Progenitor cell of endocrine pancreas (in vitro differentiated cells): ENCODE data around the gene MRTFA. TPM values are rescaled to one million over a fixed set of nuclear protein-coding genes. Genes with fewer than 3 reads are reported as not detected.
"Not testable (repeated sequence)": the region's sequence is repeated elsewhere in the genome, so short reads cannot be mapped to it uniquely, and the experiment has no call there.

ENCODE experiments used
- DNase-seq: peaks from one replicate; pipeline ENCODE4 v3.0.0; 2021; ENCODE audit warnings: low spot score; ENCODE audit not compliant: unreplicated experiment
- H3K27ac Mint-ChIP-seq: 2 replicates; pipeline ENCODE4 v1.8.0; 2021; ENCODE audit warnings: mild to moderate bottlenecking, moderate library complexity, mixed read lengths
- H3K27me3 Mint-ChIP-seq: 2 replicates; pipeline ENCODE4 v1.8.0; 2021; ENCODE audit warnings: mixed read lengths
- H3K36me3 Mint-ChIP-seq: 2 replicates; pipeline ENCODE4 v1.8.0; 2022; ENCODE audit warnings: mixed read lengths; ENCODE audit not compliant: insufficient read depth
- H3K4me1 Mint-ChIP-seq: 2 replicates; pipeline ENCODE4 v1.8.0; 2021; ENCODE audit warnings: low read depth, mixed read lengths
- H3K4me3 Mint-ChIP-seq: 2 replicates; pipeline ENCODE4 v1.8.0; 2021; ENCODE audit warnings: low read depth, mild to moderate bottlenecking, moderate library complexity, mixed read lengths
- H3K9me3 Mint-ChIP-seq: 2 replicates; pipeline ENCODE4 v1.8.0; 2021; ENCODE audit warnings: low read depth, mixed read lengths
- CTCF ChIP-seq: fragments of 200-600 bp; sonication (generic); IDR thresholded peaks from one replicate; pipeline ENCODE4 v1.5.0; 2021; ENCODE audit warnings: antibody characterized with exemption, mild to moderate bottlenecking; ENCODE audit not compliant: unreplicated experiment
- total RNA-seq: library from RNA; stranded (reverse); gene quantifications from 2 replicates; pipeline ENCODE4 v1.2.1, GENCODE V29; 2021

Gene MRTFA
- total RNA-seq, 1 donor from 2014 or later: 61.9 TPM

- H3K4me3 Mint-ChIP-seq: no peak overlapping the region
- no peak for DNase-seq
- H3K4me1 Mint-ChIP-seq: peaks cover 29% of the 10 kb centered on the region
- H3K27ac Mint-ChIP-seq: no peak overlapping the region
- peaks cover 1% of the 10 kb centered on the region for H3K36me3 Mint-ChIP-seq
- TF ChIP-seq CTCF: no peak
- no peaks in the 10 kb centered on the region for H3K27me3 Mint-ChIP-seq
- H3K9me3 Mint-ChIP-seq: no peaks in the 10 kb centered on the region
Measured at GRCh38 chr22:40383905-40384304, 252.6 kb downstream of the MRTFA start.

GRCh38 chr22:40381461-40381860, 255.1 kb downstream of the MRTFA start:
- no peaks in the 10 kb centered on the region for H3K27me3 Mint-ChIP-seq
- no peak for DNase-seq
- peaks cover 9% of the 10 kb centered on the region for H3K4me1 Mint-ChIP-seq
- TF ChIP-seq CTCF: no peak
- no peaks in the 10 kb centered on the region for H3K9me3 Mint-ChIP-seq
- H3K4me3 Mint-ChIP-seq: no peak overlapping the region
- H3K36me3 Mint-ChIP-seq: no peaks in the 10 kb centered on the region
- no peak overlapping the region for H3K27ac Mint-ChIP-seq

GRCh38 chr22:40378448-40378847, 258.1 kb downstream of the MRTFA start:
- not testable (repeated sequence) for H3K27me3 Mint-ChIP-seq, H3K9me3 Mint-ChIP-seq, DNase-seq, H3K4me3 Mint-ChIP-seq, H3K4me1 Mint-ChIP-seq, H3K27ac Mint-ChIP-seq, H3K36me3 Mint-ChIP-seq

- H3K36me3 Mint-ChIP-seq: peaks cover 2% of the 10 kb centered on the region
- no peak overlapping the region for H3K4me3 Mint-ChIP-seq
- no peaks in the 10 kb centered on the region for H3K27me3 Mint-ChIP-seq
- H3K4me1 Mint-ChIP-seq: peaks cover 2% of the 10 kb centered on the region
- no peak for DNase-seq
- TF ChIP-seq CTCF: no peak
- no peaks in the 10 kb centered on the region for H3K9me3 Mint-ChIP-seq
- no peak overlapping the region for H3K27ac Mint-ChIP-seq
Measured at GRCh38 chr22:40377931-40378330, 258.6 kb downstream of the MRTFA start.

DNA sequence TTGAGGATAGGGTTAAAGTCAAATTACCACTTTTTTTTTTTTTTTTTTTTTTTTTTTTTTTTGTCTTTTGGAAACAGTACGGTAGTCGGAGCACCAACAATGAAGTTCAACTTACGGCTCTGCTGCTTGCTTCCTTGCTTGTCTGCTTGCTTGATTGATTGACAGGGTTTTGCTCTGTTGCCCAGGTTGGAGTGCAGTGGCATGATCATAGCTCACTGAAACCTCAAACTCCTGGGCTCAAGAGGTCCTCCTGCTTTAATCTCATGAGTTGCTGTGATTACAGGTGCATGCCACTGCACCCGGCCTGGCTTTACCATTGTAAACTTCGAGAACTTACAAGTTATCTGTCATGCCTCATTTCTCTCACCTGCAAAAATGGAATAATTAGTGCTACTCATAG, 260.4 kb downstream of the MRTFA start:
- Mint-ChIP-seq H3K4me1 (peaks cover 6% of the 10 kb centered on the region), H3K36me3 (peaks cover 2% of the 10 kb centered on the region), H3K27me3 (no peaks in the 10 kb centered on the region), H3K4me3 (no peak overlapping the region), H3K9me3 (no peaks in the 10 kb centered on the region), H3K27ac (no peak overlapping the region)
- TF ChIP-seq CTCF: no peak
- DNase-seq: no peak

DNA sequence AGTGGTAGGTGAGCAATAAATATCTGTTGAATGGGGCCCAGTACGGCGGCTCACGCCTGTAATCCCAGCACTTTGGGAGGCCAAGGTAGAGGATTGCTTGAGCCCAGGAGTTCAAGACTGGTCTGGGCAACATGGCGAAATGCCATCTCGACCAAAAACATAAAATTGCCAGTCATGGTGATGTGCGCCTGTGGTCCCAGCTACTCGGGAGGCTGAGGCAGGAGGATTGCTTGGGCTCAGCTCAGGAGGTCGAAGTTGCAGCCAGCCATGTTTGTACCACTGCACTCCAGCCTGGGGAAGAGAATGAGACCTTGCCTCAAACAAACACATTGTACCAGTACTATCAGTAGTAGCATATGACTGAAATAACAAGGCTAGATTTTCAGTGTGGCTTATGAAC, 262.0 kb downstream of the MRTFA start:
- H3K4me1 Mint-ChIP-seq: peaks cover 7% of the 10 kb centered on the region
- H3K27me3 Mint-ChIP-seq: no peaks in the 10 kb centered on the region
- H3K9me3 Mint-ChIP-seq: no peaks in the 10 kb centered on the region
- H3K36me3 Mint-ChIP-seq: peaks cover 2% of the 10 kb centered on the region
- TF ChIP-seq CTCF: no peak
- no peak for DNase-seq
- no peak overlapping the region for H3K4me3 Mint-ChIP-seq
- H3K27ac Mint-ChIP-seq: no peak overlapping the region
